HFF-Myc (cell line): ENCODE measurements around the gene TBC1D22A.

ENCODE experiments used
- DNase-seq: peaks from one replicate; pipeline ENCODE4 v3.0.0-alpha.2; 2011; ENCODE audit warnings: low read depth; ENCODE audit errors: extremely low read depth
- H3K4me3 ChIP-seq: replicated peaks from 2 replicates; pipeline ENCODE4 v1.5.1; 2011; ENCODE audit warnings: low read depth, mild to moderate bottlenecking, control low read depth, low read length
- TF ChIP-seq, protein P1 (sequence below): IDR thresholded peaks from 2 replicates; pipeline ENCODE4 v1.5.1; 2012; ENCODE audit warnings: mild to moderate bottlenecking, low read depth, low read length, control low read depth; ENCODE audit errors: missing control alignments

TBC1D22A gene

DNA sequence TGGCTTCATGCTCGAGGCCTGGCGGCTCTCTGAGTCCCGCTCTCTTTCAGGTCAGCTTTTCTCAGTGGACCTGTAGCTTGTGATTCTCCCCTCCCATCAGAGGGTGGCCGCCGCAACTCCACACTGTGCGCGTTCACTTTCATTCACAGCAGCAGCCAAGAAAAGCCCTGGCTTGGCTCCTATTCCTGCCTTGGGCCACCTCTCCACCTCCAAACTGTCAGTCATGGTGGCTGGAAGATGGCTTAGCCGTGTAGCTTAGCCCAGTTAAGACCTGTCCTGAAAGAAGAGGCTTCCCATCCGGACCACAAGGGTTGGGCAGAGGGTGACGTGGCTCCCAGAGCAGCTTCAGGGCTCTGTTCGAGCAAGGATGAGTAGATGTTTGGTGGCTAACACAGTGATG lies 125.5 kb downstream of the TBC1D22A start:
- DNase-seq: no peak
- no peak overlapping the region for H3K4me3 ChIP-seq
- TF ChIP-seq, protein P1, sequence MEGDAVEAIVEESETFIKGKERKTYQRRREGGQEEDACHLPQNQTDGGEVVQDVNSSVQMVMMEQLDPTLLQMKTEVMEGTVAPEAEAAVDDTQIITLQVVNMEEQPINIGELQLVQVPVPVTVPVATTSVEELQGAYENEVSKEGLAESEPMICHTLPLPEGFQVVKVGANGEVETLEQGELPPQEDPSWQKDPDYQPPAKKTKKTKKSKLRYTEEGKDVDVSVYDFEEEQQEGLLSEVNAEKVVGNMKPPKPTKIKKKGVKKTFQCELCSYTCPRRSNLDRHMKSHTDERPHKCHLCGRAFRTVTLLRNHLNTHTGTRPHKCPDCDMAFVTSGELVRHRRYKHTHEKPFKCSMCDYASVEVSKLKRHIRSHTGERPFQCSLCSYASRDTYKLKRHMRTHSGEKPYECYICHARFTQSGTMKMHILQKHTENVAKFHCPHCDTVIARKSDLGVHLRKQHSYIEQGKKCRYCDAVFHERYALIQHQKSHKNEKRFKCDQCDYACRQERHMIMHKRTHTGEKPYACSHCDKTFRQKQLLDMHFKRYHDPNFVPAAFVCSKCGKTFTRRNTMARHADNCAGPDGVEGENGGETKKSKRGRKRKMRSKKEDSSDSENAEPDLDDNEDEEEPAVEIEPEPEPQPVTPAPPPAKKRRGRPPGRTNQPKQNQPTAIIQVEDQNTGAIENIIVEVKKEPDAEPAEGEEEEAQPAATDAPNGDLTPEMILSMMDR: no peak

DNA sequence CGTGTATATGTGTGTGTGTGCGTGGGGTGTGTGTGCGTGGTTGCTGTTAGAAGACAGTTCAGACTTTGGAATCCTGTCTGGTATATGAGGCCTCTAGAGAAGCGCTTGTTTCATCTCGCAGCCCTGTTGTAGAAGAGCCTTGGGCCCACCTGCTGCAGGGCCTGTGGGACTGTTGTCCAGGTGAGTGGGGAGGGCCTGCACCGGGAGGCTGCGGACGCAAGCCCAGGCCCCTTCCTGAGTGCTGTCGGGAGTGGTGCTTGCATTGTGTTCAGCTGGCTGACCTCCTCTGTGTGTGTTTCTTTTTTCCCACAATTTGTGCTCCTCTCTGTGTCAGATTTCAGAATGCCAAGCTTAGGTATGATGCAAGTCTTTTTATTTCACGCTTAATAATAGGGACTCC lies 128.4 kb downstream of the TBC1D22A start:
- no peak overlapping the region for H3K4me3 ChIP-seq
- TF ChIP-seq, protein P1: no peak
- DNase-seq: no peak

DNA sequence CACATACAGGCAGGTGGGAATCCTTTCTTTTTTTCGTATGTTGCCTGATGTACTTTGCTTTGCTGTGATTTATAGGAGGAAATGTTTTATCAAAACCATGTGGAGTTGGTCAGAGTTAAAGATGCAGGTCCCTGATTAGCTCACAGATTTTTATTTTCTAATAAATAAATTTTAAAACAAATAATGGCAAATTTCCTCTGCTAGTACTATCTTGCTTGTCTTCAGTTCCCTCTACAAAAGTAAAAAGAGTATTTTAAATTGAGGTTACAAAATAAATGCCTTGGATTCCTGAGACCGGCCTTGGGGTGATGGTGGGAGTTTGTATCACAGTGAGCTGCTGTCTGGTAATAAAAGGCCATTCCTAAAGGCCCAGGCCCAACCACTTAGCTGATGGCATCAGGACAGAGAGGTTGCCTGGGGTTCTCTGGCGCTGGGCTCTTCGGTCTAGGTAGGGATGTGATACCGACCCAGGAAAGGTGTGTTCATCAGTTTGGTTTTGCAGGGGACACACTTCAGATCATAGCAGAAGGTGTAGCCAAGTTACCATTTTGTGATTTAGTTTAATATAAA lies 129.0 kb downstream of the TBC1D22A start:
- TF ChIP-seq, protein P1: no peak
- no peak for DNase-seq

DNA sequence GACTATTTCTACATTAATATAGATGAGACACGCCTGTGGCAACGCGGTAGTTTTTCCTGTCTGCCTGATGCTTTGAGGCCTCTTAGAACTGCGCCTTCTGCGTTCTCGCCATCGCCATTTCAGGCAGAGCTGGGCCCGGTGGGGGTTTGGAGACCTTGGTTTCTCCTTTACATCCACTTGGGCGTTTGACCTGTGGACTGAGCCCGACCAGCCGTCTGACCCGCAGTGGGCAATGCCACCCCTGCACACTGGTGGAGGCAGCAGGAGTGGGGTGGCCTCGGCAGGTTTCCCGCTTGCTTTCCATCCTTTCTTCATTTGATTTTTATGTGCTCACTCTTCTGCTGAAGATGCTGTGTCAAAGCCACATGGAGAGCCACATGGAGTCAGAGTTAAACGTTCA lies 130.4 kb downstream of the TBC1D22A start:
- H3K4me3 ChIP-seq: no peak overlapping the region
- DNase-seq: no peak
- TF ChIP-seq, protein P1: no peak

More for the DNA sequence above, 129.0 kb downstream of the TBC1D22A start:
- H3K4me3 ChIP-seq: no peak overlapping the region

DNA sequence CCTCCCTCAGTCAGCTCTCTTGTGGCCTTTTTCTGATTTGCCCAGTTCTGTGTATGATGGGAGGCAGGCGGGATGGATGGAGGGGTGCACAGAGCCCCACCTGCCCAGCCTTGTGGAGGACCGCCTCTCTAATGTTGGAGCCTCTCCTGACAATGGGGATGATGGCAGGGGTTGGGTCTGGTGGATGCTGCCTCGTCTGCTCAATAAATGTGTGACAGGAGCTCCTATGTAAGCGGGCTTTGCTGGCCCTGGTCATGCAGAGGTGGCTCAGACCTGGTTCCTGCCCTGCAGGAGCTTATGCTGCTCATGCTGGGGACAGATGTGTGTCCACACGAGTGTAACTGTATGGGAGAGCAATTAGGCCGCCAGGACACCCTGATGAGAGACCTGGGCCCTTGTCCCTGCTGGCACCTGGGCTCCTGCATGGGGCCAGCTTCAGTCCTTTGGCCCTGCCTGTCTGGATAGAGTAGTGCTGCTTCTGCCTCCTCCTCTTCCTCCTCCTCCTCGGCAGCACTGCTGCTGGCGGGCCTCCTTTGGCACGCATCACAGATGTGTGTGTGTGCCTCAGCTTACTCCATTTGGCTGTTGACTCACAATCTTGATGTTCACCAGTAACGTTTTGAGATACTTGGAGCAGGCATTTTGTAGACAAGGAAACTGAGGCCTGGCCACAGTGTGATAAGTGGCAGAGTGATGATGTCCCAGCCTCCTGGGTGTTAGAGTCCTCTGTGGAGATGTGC lies 131.0 kb downstream of the TBC1D22A start:
- DNase-seq: no peak
- TF ChIP-seq, protein P1: no peak
- no peak overlapping the region for H3K4me3 ChIP-seq

DNA sequence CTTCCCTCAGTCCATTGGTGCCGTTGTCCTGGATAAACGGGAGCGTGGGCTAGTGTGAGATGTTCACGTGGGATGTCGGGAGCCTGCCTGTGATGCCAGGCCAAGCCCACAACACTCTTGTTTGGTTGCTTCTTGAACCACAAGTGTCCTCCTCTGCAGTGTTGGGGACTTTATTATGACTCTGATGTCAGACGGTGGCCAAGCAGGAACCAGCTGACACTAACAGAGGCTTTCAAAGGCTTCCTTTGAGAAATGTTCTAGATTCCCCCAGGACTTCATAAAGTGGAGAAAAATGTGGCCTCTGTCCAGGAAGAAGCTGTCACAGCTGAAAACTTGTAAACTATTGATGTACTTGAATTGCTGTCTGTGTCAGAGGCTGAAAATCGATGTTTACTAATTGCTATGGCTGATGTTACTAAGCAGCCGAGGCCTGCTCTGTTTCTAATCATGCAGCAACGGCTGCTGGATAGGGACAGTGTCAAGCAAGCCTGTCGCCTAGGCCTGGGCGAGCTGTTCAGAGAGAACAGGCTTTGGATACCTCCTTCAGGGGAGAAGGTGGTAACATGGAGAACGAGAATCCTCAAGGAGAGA lies 131.7 kb downstream of the TBC1D22A start:
- H3K4me3 ChIP-seq: no peak overlapping the region
- TF ChIP-seq, protein P1: no peak
- no peak for DNase-seq
